Pancreas (tissue), 10 donors: ENCODE data around the gene RXFP4. TPM values are rescaled to one million over a fixed set of nuclear protein-coding genes. Genes with fewer than 3 reads are reported as not detected.
"Not testable (repeated sequence)": the region's sequence is repeated elsewhere in the genome, so short reads cannot be mapped to it uniquely, and the experiment has no call there.

Experiments used
- ATAC-seq, 4 donors: fragments of 200-7000 bp; cut with Tn5 transposase; one replicate each; pipeline versions ENCODE4 v1.8.0 to v1.9.1; 2020; ENCODE audit warnings: mild to moderate bottlenecking in 4 of 4, moderate library complexity in 4 of 4
- DNase-seq, 6 donors: peaks; one replicate each; pipeline ENCODE4 v3.0.0-alpha.2; 2020
- FAIRE-seq: peaks from 2 replicates; lab custom pipeline; 2012; peaks lifted over from hg19 to GRCh38; lab: Jason Lieb, UNC
- H3K27ac ChIP-seq, 4 donors: fragments of 200-600 bp; sonication (generic); 1 replicate in 3 of 4; 2 replicates in 1 of 4; pipeline versions ENCODE4 v1.5.0 to v1.8.0; 2020
- H3K27me3 ChIP-seq, 4 donors: fragments of 200-600 bp; one replicate each; pipeline ENCODE4 v1.8.0; 2021
- H3K36me3 ChIP-seq, 3 donors: fragments of 200-600 bp; sonication (generic) in 1 of 3; one replicate each; pipeline versions ENCODE4 v1.5.0 to v1.8.0; 2020 to 2021
- H3K4me1 ChIP-seq, 3 donors: fragments of 200-600 bp; one replicate each; pipeline ENCODE4 v1.8.0; 2021
- H3K4me3 ChIP-seq, 4 donors: fragments of 200-600 bp; sonication (generic) in 2 of 4; one replicate each; pipeline versions ENCODE4 v1.5.0 to v1.8.0; 2020 to 2021
- H3K9me3 ChIP-seq, 4 donors: fragments of 200-600 bp; one replicate each; pipeline ENCODE4 v1.8.0; 2021
- CTCF ChIP-seq, 4 donors: fragments of 200-600 bp; sonication (generic) in 3 of 4; IDR thresholded peaks; one replicate each; pipeline versions ENCODE4 v1.5.0 to v1.8.0; 2021; ENCODE audit warnings: antibody characterized with exemption in 4 of 4
- WGBS, 2 donors: extraction: QIAGEN DNeasy Blood & Tissue Kit; methylation state at CpG; one replicate each; pipeline ENCODE4 v1.1.7; 2013; 5-methylcytosine and 5-hydroxymethylcytosine counted together
- intact Hi-C, 3 donors: fragments of 100-400 bp; cut with DNase I; formaldehyde crosslinking; loops; one replicate each; pipeline versions ENCODE4 v1.11.1 to v1.14.2; 2022
- polyA plus RNA-seq, 2 donors: library from polyadenylated mRNA; stranded (reverse); fragments of 200-250 nt; gene quantifications; one replicate each; pipeline ENCODE4 v1.2.3, GENCODE V29; 2013
- total RNA-seq, 6 donors: library from RNA; stranded (reverse); fragmentation: NEBNext Ultra II Directional in 4 of 6; extraction: Animal tissue kit (Norgen Biotek cat#: 25700) in 4 of 6; gene quantifications; one replicate each; pipeline versions ENCODE4 v1.2.1 to v1.2.4, GENCODE V29; 2021 to 2023
- donor health status: healthy with polysubstance abuse.
- donor health status: DM: no; HTN: no; CAD: no; lungs with moderate emphysema.
- donor health status: DM: no; HTN: no; CAD: no.
- donor health status: control.
- donor health status: control.
- donor health status: Bipolar disorder and iron deficiency.
- donor health status: DM: yes; HTN: yes; CAD: no.
- donor health status: DM: no; HTN: no; CAD: no.
- donor health status: DM: no; HTN: no; CAD: no.
- donor health status: DM: yes; HTN: yes; CAD: no.

The RXFP4 gene
- total RNA-seq = under 1 TPM in 1 of 6 donors, not detected in 5; 0.12 TPM
- under 1 TPM in 1 of 2 donors, not detected in 1; 0.19 TPM for polyA plus RNA-seq

- FAIRE-seq (no peak), DNase-seq (peak in 2 of 6 donors; percentile 39 to 62), ATAC-seq (peak; percentile 6 to 49 (median 20))
- Histone ChIP-seq H3K4me3 (no peak within 1 kb of the TSS), H3K9me3 (no peaks in the 10 kb centered on the region), H3K27me3 (no peaks in the 10 kb centered on the region), H3K4me1 (peaks cover 8 to 11% (median 9%) of the 10 kb centered on the region in 3 donors), H3K36me3 (no peaks in the 10 kb centered on the region), H3K27ac (peak within 1 kb of the TSS; percentile 39 to 73 (median 68))
- no peak for TF ChIP-seq CTCF (IDR thresholded peaks at IDR 0.05)
- intact Hi-C loops = loop anchor here in 1 of 3 donors (5.0 kb wide), 1 partner anchor 41 kb away; no protein-coding TSS in a partner anchor
- 48 to 56% methylated on average over 11 of the region's 11 CpGs for WGBS, 2 donors
Measured at GRCh38 chr1:155940993-155941844, at the start of gene RXFP4. Gene RXFP4, plus strand, starts transcription at chr1:155941638. Its CDS starts 72 bp downstream, at chr1:155941710.

- peak in 3 of 4 donors; percentile 42 to 62 (median 54) for ATAC-seq
- Histone ChIP-seq H3K36me3 (no peaks in the 10 kb centered on the region), H3K4me1 (peaks cover 0 to 5% (median 3%) of the 10 kb centered on the region in 3 donors), H3K27ac (peak overlapping the region; percentile 7 to 74 (median 31)), H3K9me3 (no peaks in the 10 kb centered on the region), H3K4me3 (no peak overlapping the region), H3K27me3 (no peaks in the 10 kb centered on the region)
- FAIRE-seq = no peak
- intact Hi-C loops = no loop called here
- no peak for TF ChIP-seq CTCF (IDR thresholded peaks at IDR 0.05)
- DNase-seq = no peak
- WGBS, 2 donors = 22 to 30% methylated on average over 3 of the region's 3 CpGs
Measured at GRCh38 chr1:155892796-155893195, 48.6 kb upstream of the RXFP4 start.

GRCh38 chr1:155893389-155894142 lies 47.9 kb upstream of the RXFP4 start:
- peak in 3 of 4 donors; percentile 71 to 83 (median 74) for ATAC-seq

GRCh38 chr1:155895617-155896016 lies 45.8 kb upstream of the RXFP4 start:
- H3K9me3 ChIP-seq, DNase-seq, H3K4me3 ChIP-seq, intact Hi-C loops, H3K4me1 ChIP-seq, H3K27ac ChIP-seq, ATAC-seq, H3K27me3 ChIP-seq, FAIRE-seq: not testable (repeated sequence)
- peaks cover 4 to 20% (median 7%) of the 10 kb centered on the region in 3 donors for H3K36me3 ChIP-seq
- 92 to 96% methylated on average over 6 of the region's 6 CpGs for WGBS, 2 donors

More at GRCh38 chr1:155893389-155894142, 47.9 kb upstream of the RXFP4 start:
- Histone ChIP-seq H3K36me3 (peaks cover 0 to under 1% (median 0%) of the 10 kb centered on the region in 3 donors), H3K9me3 (no peaks in the 10 kb centered on the region), H3K27ac (peak overlapping the region in 3 of 4 donors; percentile 12 to 74 (median 50)), H3K4me1 (peaks cover 0 to 5% (median 3%) of the 10 kb centered on the region in 3 donors), H3K27me3 (no peaks in the 10 kb centered on the region), H3K4me3 (no peak overlapping the region)
- TF ChIP-seq CTCF (IDR thresholded peaks at IDR 0.05) = no peak
- no peak for FAIRE-seq
- no peak for DNase-seq
- intact Hi-C loops = no loop called here
- WGBS, 2 donors = 54 to 60% methylated on average over 10 of the region's 10 CpGs

- H3K4me3 ChIP-seq, FAIRE-seq, H3K9me3 ChIP-seq, H3K4me1 ChIP-seq, DNase-seq, intact Hi-C loops, ATAC-seq, H3K27me3 ChIP-seq, H3K27ac ChIP-seq: not testable (repeated sequence)
- H3K36me3 ChIP-seq = peaks cover 7 to 28% (median 12%) of the 10 kb centered on the region in 3 donors
- 95 to 98% methylated on average over 8 of the region's 8 CpGs for WGBS, 2 donors
Measured at GRCh38 chr1:155896476-155896875, 45.0 kb upstream of the RXFP4 start.
